HG02642 (cell line): ENCODE measurements around the gene PYGO1.
A peak's percentile ranks its signal among the peaks of the same experiment; 100 is the strongest.
"Not testable (repeated sequence)": the region's sequence is repeated elsewhere in the genome, so short reads cannot be mapped to it uniquely, and the experiment has no call there.

Experiments used
- ATAC-seq: cut with Tn5 transposase; IDR thresholded peaks from one replicate; pipeline ENCODE4 v1.9.1; 2021; ENCODE audit warnings: mild to moderate bottlenecking; ENCODE audit not compliant: unreplicated experiment, poor library complexity

Gene PYGO1

GRCh38 chr15:55513621-55514413 is 74.3 kb downstream of the PYGO1 start:
- ATAC-seq: not testable (repeated sequence)

DNA sequence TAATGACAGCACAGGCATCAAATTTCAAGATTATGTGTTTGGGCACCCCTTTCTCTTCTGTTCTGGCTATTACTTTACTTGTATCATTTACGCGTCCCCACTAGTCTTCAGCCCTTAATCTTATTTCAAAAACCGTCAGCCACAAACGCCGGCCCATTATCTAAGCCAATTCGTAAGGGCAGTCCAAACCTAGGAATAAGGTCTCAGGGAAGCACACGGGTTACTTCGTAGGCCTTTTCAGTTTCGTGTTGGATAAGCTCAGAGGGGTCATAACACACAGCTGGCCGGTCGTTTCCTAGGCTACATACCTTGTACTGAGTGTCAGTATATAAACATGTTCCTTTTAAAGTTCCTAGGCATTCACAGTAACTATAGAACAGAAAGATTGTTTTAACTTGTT is 75.0 kb downstream of the PYGO1 start:
- ATAC-seq: no peak

- no peak for ATAC-seq
These were observed 80.6 kb downstream of the PYGO1 start for GRCh38 chr15:55507567-55507966.

GRCh38 chr15:55505407-55505806 is 82.7 kb downstream of the PYGO1 start:
- ATAC-seq: not testable (repeated sequence)

DNA sequence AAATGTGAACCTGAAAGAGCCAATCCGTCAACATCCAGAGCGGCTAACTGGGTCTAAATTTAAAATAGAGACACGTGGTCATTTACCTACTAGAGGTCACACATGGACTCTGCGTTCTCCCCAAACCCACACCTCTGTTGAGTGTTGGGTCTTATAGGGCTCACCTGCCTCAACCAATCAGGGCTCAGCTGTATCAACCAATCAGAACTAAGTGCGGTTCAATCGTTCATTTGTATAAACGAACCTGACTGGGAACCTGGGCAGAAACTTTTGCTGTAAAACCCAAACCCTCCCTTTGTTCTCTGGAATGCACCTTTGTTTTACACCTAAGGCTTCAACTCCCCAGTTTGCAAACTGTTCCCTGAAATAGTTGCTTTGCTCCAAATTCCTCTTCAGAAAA is 89.0 kb downstream of the PYGO1 start:
- ATAC-seq: no peak

- ATAC-seq: peak; percentile 100
These were observed 89.8 kb downstream of the PYGO1 start for GRCh38 chr15:55498109-55498938.

- no peak for ATAC-seq
These were observed 91.4 kb downstream of the PYGO1 start for GRCh38 chr15:55496716-55497115.

GRCh38 chr15:55494931-55495330 is 93.2 kb downstream of the PYGO1 start:
- ATAC-seq: no peak

GRCh38 chr15:55488952-55489600 is 99.1 kb downstream of the PYGO1 start:
- ATAC-seq: not testable (repeated sequence)
